Large intestine (tissue), 3 donors: Measurements from ENCODE around the gene LRR1. TPM values are rescaled to one million over a fixed set of nuclear protein-coding genes. Genes with fewer than 3 reads are reported as not detected.
"Not testable (repeated sequence)": the region's sequence is repeated elsewhere in the genome, so short reads cannot be mapped to it uniquely, and the experiment has no call there.

Experiments used
- DNase-seq, 2 donors: peaks; one replicate each; pipeline versions ENCODE4 v3.0.0 to v3.0.0-alpha.2; 2013
- H3K27ac ChIP-seq: one replicate; pipeline ENCODE4 v1.5.1; 2013; ENCODE audit warnings: low read length
- H3K27me3 ChIP-seq: 2 replicates; pipeline ENCODE4 v1.6.1; 2013; ENCODE audit warnings: low read length; ENCODE audit not compliant: control insufficient read depth, insufficient read depth
- H3K36me3 ChIP-seq: 2 replicates; pipeline ENCODE4 v1.6.1; 2013; ENCODE audit warnings: low read length; ENCODE audit not compliant: control insufficient read depth, insufficient read depth
- H3K4me1 ChIP-seq: one replicate; pipeline ENCODE4 v1.6.1; 2013; ENCODE audit warnings: low read length; ENCODE audit not compliant: control insufficient read depth, insufficient read depth
- H3K4me3 ChIP-seq: one replicate; pipeline ENCODE4 v1.5.1; 2013; ENCODE audit warnings: low read length
- H3K9me3 ChIP-seq: one replicate; pipeline ENCODE4 v1.6.1; 2013; ENCODE audit warnings: mild to moderate bottlenecking, low read depth, low read length, moderate library complexity; ENCODE audit not compliant: control insufficient read depth
- WGBS: methylation state at CpG from one replicate; pipeline ENCODE4 v1.1.5; 2013; ENCODE audit warnings: low lambda C conversion rate; ENCODE audit not compliant: insufficient coverage; 5-methylcytosine and 5-hydroxymethylcytosine counted together
- polyA plus RNA-seq: library from polyadenylated mRNA; unstranded; fragments of 120-200 nt; gene quantifications from one replicate; pipeline ENCODE4 v1.2.1, GENCODE V29; 2013

The LRR1 gene
- polyA plus RNA-seq, 1 donor, result 13.4 TPM

DNA sequence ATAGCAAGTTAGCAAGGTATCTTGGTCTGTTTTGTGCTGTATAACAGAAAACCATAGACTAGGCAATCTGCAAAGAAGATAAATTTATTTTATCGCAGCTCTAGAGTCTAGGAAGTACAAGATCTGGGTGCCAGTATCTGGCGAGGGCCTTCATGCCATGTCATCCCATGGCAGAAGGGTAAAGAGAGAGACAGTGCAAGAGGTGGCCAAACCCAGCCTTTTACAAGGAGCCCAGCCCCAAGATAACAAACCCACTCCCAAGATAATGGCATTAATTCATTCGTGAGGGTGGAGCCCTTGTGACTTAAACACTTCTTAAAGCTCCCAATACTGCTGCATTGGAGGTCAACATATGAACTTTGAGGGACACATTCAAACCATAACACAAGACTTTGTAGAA lies 29.5 kb upstream of the LRR1 start:
- H3K9me3 ChIP-seq, result no peaks in the 10 kb centered on the region

DNA sequence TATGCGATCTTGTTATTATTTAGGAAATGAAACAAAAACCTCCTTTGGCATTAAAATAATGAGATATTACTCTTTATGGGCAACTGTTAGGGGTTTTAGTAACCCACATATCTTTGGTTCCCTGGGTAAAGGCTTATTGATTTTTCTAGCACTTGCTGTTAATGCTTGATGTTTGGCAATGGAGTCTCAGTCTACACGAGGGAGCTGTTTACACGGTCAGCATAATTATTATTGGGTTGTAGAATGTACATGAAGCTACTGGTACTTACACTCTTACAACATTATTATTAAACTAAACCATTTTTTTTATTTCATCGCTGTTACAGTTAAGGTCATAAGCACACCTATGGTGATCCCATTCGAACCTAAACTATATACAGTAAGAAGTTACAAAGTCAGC lies 24.7 kb upstream of the LRR1 start:
- H3K27ac ChIP-seq, result no peak overlapping the region
- peaks cover 13% of the 10 kb centered on the region for H3K36me3 ChIP-seq
- no peaks in the 10 kb centered on the region for H3K27me3 ChIP-seq
- DNase-seq, result no peak
- H3K4me1 ChIP-seq, result no peaks in the 10 kb centered on the region
- no peak overlapping the region for H3K4me3 ChIP-seq
- 100% methylated on average over 2 of the region's 5 CpGs for WGBS
- H3K9me3 ChIP-seq, result no peaks in the 10 kb centered on the region

More for the DNA sequence above, 29.5 kb upstream of the LRR1 start:
- no peaks in the 10 kb centered on the region for H3K4me1 ChIP-seq
- no peaks in the 10 kb centered on the region for H3K27me3 ChIP-seq
- no peak overlapping the region for H3K4me3 ChIP-seq
- no peak for DNase-seq
- no peaks in the 10 kb centered on the region for H3K36me3 ChIP-seq
- H3K27ac ChIP-seq, result no peak overlapping the region
- WGBS, result no CpG with 5 or more reads among the region's 3 CpGs

DNA sequence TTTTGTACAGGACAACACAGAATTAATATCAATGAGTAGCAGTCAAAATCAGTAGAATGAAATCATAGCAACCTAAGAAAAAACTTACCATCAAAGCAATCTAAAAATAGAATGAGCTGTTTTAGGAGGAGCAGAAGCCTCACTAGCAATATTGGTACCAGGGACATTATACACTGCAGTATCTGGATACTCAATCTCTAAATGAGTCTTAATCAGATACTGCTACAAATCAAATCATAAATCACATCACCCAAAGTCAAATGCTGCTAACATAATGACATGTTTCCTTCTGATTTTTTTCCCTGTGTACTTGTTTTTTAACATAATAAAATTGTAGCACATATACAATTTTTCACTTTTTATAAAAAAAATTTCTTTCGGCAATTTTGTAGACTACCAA lies 20.6 kb upstream of the LRR1 start:
- Histone ChIP-seq H3K27me3 (no peaks in the 10 kb centered on the region), H3K27ac (no peak overlapping the region), H3K36me3 (peaks cover 29% of the 10 kb centered on the region), H3K4me1 (no peaks in the 10 kb centered on the region), H3K4me3 (no peak overlapping the region), H3K9me3 (no peaks in the 10 kb centered on the region)
- no CpG with 5 or more reads among the region's 1 CpG for WGBS
- DNase-seq, result no peak

DNA sequence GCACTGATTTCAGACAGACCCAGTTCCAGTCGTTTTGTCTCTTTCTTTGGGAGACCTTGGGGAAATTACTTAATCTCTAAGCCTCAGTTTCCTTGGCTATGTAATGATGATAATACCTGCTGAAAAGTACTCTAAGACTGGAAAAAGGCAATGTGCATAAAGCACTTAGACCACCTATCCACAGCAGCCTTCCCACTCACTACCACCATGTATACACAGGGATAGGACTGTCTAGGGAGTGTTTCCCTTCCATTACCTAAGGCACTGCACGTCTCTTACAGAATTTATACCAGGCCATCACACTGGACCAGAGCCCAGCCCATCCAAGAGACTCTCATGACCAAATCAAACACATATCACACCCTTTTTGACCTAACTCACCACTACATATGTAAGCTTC lies 18.9 kb upstream of the LRR1 start:
- H3K27me3 ChIP-seq, result no peaks in the 10 kb centered on the region
- no peak for DNase-seq
- no peaks in the 10 kb centered on the region for H3K9me3 ChIP-seq
- peaks cover 43% of the 10 kb centered on the region for H3K36me3 ChIP-seq
- H3K4me3 ChIP-seq, result no peak overlapping the region
- H3K27ac ChIP-seq, result no peak overlapping the region
- no CpG with 5 or more reads among the region's 2 CpGs for WGBS
- peaks cover 9% of the 10 kb centered on the region for H3K4me1 ChIP-seq

DNA sequence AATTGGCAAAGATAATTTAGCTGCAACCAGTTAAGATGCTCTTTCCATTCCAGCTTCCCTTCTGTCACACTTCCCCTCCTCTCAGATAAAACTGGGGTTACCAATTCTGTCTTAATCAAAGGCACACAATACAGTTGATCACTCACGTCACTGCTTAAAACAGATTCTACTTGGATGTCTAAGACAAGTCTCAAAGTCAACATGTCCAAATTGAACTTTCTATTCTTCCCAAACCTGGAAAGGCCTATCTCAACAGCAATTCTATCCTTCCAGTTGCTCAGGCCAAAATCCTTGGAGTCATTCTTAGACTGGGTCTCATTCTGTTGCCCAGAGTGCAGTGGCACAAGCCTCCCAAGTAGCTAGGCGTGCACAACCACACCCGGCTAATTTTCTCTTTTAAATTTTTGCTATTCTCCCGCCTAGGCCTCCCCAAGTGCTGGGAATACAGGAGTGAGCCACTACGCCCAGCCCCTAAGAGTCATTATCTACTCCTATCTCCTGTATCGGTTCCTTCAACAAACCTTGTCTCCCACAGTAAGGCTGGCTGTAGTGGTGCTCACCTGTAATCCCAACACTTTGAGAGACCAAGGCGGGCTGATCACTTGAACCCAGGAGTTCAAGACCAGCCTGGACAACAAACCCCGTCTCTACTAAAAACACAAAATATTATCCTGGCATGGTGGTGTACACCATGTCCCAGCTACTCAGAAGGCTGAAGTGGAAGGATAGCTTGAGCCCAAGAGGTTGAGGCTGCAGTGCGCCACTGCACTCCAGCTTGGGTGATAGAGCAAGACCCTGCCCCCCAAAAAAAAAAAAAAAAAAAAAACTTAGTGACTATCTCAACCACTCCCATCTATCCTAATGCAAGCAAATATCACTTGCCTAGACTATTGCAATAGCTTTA lies 17.3 kb upstream of the LRR1 start:
- DNase-seq, result no peak
- Histone ChIP-seq H3K4me1 (peaks cover 9% of the 10 kb centered on the region), H3K9me3 (no peaks in the 10 kb centered on the region), H3K27me3 (no peaks in the 10 kb centered on the region), H3K36me3 (peaks cover 42% of the 10 kb centered on the region), H3K4me3 (no peak overlapping the region), H3K27ac (no peak overlapping the region)
- WGBS, result no CpG with 5 or more reads among the region's 9 CpGs

DNA sequence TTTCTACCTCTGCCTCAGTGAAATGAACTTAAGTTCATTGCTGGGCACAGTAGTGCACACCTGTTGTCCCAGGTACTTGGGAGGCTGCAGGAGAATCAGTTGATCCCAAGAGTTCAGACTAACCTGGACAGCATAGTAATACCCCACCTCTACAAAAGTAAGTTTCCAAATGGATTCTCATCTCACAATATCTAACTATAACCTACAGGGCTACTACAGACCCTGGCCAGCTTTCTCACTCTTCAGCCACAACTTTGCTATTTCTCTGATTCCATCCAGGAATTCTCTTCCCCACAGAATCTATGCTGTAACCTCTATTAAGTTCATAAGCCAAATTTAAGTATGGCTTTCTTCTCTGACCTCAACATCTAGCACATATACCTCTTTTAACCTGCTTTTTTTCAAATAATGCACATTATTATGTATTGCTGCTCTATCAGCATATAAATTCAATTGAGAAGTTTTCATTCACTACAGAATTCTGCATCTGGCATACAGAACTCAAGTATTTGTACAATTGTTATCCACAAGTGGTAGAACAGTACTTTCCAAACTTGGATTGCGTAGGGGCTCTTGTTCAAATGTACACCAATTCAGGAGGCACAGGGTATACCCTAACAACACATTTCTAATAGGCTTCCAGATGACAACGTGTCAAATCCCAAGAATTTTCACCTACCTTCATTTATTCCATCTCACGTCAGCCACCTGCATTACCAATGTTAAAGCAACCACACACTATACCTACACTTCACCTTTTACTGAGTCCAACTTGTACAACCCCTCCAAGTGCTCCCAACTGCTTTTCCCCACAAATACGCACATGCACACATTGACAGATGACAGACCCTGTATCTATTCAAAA lies 16.4 kb upstream of the LRR1 start:
- Histone ChIP-seq H3K4me1 (peaks cover 9% of the 10 kb centered on the region), H3K27me3 (no peaks in the 10 kb centered on the region), H3K27ac (no peak overlapping the region), H3K4me3 (no peak overlapping the region), H3K36me3 (peaks cover 33% of the 10 kb centered on the region), H3K9me3 (no peaks in the 10 kb centered on the region)
- no peak for DNase-seq
- 100% methylated on average over 1 of the region's 4 CpGs for WGBS

DNA sequence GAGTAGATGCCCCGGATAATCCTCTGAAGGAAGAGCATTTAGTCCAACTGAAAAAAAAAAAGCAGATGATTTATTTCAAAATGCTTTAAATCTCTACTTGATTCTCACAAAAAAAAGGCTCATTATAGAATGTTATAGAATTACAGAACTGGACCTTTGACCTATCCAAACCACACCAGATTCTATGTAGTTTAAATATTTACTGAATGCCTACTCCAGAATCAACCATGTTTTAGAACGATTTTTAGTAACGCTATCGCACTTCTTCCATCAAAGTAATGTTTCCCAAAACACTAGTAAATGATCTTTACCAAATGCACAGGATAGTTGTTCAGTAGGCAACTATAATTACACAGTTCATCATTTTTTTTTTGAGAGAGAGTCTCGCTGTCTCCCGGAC lies 15.1 kb upstream of the LRR1 start:
- Histone ChIP-seq H3K4me3 (peak overlapping the region; percentile 84), H3K27ac (no peak overlapping the region), H3K27me3 (no peaks in the 10 kb centered on the region), H3K36me3 (peaks cover 30% of the 10 kb centered on the region), H3K9me3 (no peaks in the 10 kb centered on the region), H3K4me1 (peaks cover 9% of the 10 kb centered on the region)
- no peak for DNase-seq
- WGBS, result 40% methylated on average over 4 of the region's 6 CpGs

DNA sequence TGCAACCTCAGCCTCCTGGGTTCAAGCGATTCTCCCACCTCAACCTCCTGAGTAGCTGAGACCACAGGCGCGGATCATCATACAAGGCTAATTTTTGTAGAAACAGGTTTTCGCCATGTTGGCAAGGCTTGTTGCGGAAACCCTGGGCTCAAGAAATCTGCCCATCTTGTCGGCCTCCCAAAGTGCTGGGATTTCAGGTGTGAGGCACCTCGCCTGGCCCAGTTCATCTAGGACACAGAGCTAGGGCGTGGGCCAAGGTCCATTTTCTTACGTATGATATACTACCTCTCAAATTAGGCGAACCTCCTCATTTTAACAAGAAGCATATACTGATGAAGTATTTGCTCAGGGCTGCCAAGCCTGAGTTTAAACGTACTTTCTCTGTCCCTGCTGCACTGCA lies 14.7 kb upstream of the LRR1 start:
- peaks cover 30% of the 10 kb centered on the region for H3K36me3 ChIP-seq
- no peak for DNase-seq
- H3K4me3 ChIP-seq, result peak overlapping the region; percentile 84
- H3K4me1 ChIP-seq, result peaks cover 9% of the 10 kb centered on the region
- no peaks in the 10 kb centered on the region for H3K9me3 ChIP-seq
- no peaks in the 10 kb centered on the region for H3K27me3 ChIP-seq
- no peak overlapping the region for H3K27ac ChIP-seq
- WGBS, result no CpG with 5 or more reads among the region's 11 CpGs

DNA sequence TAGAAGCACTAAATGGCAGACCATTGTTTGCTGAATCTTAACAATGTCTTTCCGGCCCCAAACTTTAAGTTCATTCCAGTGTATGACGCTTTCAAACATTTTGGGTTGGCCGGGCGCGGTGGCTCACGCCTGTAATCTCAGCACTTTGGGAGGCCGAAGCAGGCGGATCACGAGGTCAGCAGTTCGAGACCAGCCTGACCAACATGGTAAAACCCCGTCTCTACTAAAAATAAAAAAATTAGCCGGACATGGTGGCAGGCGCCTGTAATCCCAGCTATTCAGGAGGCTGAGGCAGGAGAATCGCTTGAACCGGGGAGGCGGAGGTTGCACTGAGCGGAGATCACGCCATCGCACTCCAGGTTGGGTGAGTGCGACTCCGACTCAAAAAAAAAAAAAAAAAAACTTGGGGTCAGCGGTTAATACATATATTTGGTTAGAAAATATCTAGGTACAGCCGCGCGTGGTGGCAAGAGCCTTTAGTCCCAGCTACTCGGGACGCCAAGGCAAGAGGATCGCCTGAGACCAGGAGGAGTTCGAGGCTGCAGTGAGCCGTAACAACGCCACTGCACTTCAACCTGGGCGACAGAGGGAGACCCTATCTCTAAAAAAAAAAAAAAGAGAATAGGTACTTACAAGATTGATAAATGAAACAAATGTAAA lies 13.6 kb upstream of the LRR1 start:
- H3K4me1 ChIP-seq, H3K9me3 ChIP-seq, DNase-seq, H3K27me3 ChIP-seq: not testable (repeated sequence)
- H3K36me3 ChIP-seq, result peaks cover 30% of the 10 kb centered on the region
- WGBS, result 0% methylated on average over 1 of the region's 32 CpGs
- H3K4me3 ChIP-seq, result peak overlapping the region; percentile 84
- H3K27ac ChIP-seq, result peak overlapping the region; percentile 90
